HG03135 (cell line): ENCODE data around the gene SIRT7.

Experiments
- ATAC-seq: cut with Tn5 transposase; IDR thresholded peaks from one replicate; pipeline ENCODE4 v1.9.1; 2021; ENCODE audit warnings: mild to moderate bottlenecking, moderate library complexity; ENCODE audit not compliant: unreplicated experiment

The SIRT7 gene

GRCh38 chr17:81917565-81918332, at the start of gene SIRT7:
SIRT7 (minus strand) TSS chr17:81918176; CDS start chr17:81918131, 45 bp downstream.
- peak; percentile 59 for ATAC-seq

- no peak for ATAC-seq
Measured at GRCh38 chr17:81967244-81967532, 49.2 kb upstream of the SIRT7 start.

- ATAC-seq = no peak
Measured at GRCh38 chr17:81966343-81967243, 48.6 kb upstream of the SIRT7 start.

- no peak for ATAC-seq
Measured at GRCh38 chr17:81964081-81964849, 46.3 kb upstream of the SIRT7 start.

- ATAC-seq = no peak
Measured at GRCh38 chr17:81962499-81963441, 44.8 kb upstream of the SIRT7 start.

GRCh38 chr17:81961521-81962498, 43.8 kb upstream of the SIRT7 start:
- ATAC-seq = no peak

GRCh38 chr17:81961087-81961511, 43.1 kb upstream of the SIRT7 start, which contains the start of gene NOTUM:
NOTUM (minus strand) TSS chr17:81961187; CDS start chr17:81960909, 278 bp downstream.
- no peak for ATAC-seq

GRCh38 chr17:81960130-81960958, 42.4 kb upstream of the SIRT7 start:
- ATAC-seq = no peak

GRCh38 chr17:81959362-81960129, 41.6 kb upstream of the SIRT7 start:
- ATAC-seq = no peak

- ATAC-seq = no peak
Measured at GRCh38 chr17:81958633-81959342, 40.8 kb upstream of the SIRT7 start.

- ATAC-seq = no peak
Measured at GRCh38 chr17:81957691-81958432, 39.9 kb upstream of the SIRT7 start.

GRCh38 chr17:81956607-81957589, 38.9 kb upstream of the SIRT7 start:
- ATAC-seq = no peak

GRCh38 chr17:81955756-81956544, 38.0 kb upstream of the SIRT7 start:
- ATAC-seq = no peak
